Measurements from ENCODE around the gene SLC35F1.
"Not testable (repeated sequence)": the region's sequence is repeated elsewhere in the genome, so short reads cannot be mapped to it uniquely, and the experiment has no call there.

The SLC35F1 gene

GRCh38 chr6:117924690-117925089 is 17.6 kb downstream of the SLC35F1 start:
- H3K4me3 ChIP-seq (ENCODE audit: low read depth, low read length) = no peak overlapping the region

DNA sequence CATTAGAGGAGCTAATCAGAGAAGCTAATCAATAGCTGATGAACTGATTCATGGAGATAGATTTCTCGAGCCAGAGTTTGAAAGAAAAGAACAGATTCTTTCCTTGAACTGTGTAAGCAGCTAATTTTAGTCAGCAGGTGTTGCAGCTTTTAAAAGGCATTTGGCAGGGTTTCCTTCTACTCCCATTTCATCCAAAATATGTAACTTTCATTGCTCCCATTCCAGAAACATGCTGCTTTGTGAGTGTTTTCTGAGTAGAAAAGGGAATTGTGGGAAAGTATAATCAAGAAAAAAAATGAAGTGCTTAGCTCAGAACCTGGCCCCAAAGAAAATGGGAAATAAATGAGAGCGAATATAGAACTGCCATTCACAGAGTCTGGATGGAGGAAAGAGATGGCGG is 20.8 kb downstream of the SLC35F1 start:
- no peak overlapping the region for H3K4me3 ChIP-seq (ENCODE audit: low read depth, low read length)

- no peak overlapping the region for H3K4me3 ChIP-seq (ENCODE audit: low read depth, low read length)
Observed at GRCh38 chr6:117928833-117929232, 21.8 kb downstream of the SLC35F1 start.

- H3K4me3 ChIP-seq (ENCODE audit: low read depth, low read length) = no peak overlapping the region
Observed at GRCh38 chr6:117929501-117929900, 22.4 kb downstream of the SLC35F1 start.

DNA sequence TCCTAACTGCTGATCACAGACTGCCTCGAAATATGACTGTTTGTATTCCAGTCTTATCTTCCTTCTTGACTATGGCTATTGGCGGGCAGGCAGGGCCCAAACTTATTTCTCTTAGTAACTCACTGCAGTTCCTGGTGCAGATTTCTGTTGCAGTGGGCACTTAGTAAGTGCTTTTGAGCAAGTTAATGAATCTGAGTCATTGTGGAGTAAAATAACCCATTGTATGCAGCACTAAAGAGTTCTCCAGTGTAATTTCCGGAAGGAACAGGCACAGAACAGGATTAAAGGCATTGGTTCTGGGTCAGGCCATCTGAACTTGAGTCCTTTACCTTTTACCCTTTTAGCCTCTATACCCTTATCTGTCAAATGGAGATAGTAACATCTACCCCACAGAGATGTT is 23.6 kb downstream of the SLC35F1 start:
- no peak overlapping the region for H3K4me3 ChIP-seq (ENCODE audit: low read depth, low read length)

DNA sequence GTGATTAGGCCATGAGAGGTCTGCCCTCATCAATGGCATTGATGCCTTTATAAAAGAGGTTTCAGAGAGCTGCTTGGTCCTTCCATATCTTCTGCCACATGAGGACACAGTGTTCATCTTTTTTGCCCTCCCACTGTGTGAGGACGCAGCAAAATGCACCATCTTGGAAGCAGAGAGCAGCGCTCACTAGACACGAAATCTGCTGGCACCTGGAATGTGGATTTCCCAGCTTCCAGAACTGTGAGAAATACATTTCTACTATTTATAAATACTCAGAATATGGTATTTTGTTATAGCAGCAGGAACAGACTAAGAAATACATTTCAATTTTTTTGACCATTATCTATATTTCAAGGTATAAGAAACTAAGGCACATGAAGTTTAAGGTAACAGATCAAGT is 24.9 kb downstream of the SLC35F1 start:
- H3K4me3 ChIP-seq (ENCODE audit: low read depth, low read length) = no peak overlapping the region

DNA sequence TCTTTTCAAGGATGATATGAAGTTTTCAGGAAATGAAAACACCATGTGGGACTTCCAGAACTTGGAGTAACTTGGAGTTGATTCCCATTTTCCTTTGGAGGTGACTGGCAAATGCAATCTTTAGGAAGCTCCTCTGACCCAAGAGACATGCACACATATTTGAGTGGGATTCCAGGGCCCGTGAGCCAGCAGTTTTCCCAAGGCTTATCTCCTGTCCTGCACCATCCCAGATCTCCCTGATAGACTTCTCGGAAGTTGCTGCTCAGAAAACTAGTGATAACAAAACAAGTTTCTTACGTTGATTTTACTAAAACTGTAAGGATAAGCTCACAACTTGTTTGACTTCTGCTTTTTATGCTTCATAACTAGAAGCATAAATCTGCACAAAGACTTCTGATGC is 25.6 kb downstream of the SLC35F1 start:
- no peak overlapping the region for H3K4me3 ChIP-seq (ENCODE audit: low read depth, low read length)

- H3K4me3 ChIP-seq (ENCODE audit: low read depth, low read length) = no peak overlapping the region
Observed at GRCh38 chr6:117933471-117933870, 26.4 kb downstream of the SLC35F1 start.

DNA sequence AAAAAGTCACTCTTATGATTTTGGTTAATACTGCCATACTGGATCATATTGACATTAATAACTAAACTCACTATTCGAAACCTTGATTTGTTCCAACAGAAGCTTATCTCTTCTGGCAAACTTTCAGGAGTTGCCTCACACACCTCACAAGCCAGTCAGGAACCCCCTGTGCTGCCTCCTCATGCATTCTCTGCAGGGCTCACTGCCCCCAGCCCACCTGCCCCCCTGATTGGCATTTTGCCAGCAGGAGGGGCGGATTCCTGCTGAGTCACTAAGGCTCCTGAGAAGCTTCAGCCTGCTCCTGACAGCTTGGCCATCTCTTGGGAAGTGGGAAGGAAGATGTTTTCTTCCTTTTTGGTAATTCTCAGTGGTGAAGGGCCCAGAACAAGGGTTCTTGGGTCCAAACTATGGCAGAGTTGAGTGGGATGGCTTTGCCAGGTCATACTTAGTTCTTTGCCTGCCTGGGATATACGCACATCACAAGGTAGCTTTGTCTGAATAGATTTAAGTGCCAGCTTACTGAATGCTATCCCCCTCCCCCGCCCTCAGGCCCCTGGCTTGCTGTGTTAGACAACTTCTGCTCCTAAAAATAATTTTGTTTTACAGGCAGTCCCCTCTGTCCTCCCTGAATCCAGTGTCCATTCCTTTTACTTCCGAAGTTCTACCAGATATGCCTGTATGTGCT is 31.4 kb downstream of the SLC35F1 start:
- no peak overlapping the region for H3K4me3 ChIP-seq (ENCODE audit: low read depth, low read length)

DNA sequence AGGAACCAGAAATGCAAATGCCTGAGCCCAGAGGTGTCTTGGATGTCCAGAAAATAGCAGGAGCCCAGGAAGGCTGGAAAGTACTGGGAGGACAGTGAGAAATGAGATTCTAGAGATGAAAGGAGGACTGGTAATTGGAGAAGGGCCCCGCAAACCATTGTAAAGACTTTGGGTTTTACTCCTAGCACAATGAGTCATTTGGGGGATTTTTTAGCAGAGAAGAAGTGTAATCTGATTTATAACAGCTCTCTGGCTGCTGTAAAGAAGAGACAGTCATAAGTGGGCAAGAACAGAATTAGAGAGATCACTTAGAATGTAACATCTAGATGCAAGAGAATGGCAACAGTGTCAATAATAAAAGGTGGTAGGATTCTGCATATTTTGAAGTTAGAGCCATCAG is 40.2 kb downstream of the SLC35F1 start:
- no peak overlapping the region for H3K4me3 ChIP-seq (ENCODE audit: low read depth, low read length)

- H3K4me3 ChIP-seq (ENCODE audit: low read depth, low read length) = no peak overlapping the region
Observed at GRCh38 chr6:117951783-117952182, 44.7 kb downstream of the SLC35F1 start.

- no peak overlapping the region for H3K4me3 ChIP-seq (ENCODE audit: low read depth, low read length)
Observed at GRCh38 chr6:117955684-117956256, 48.7 kb downstream of the SLC35F1 start.

GRCh38 chr6:117956386-117956785 is 49.3 kb downstream of the SLC35F1 start:
- H3K4me3 ChIP-seq (ENCODE audit: low read depth, low read length) = no peak overlapping the region

- H3K4me3 ChIP-seq (ENCODE audit: low read depth, low read length) = no peak overlapping the region
Observed at GRCh38 chr6:117958536-117958935, 51.5 kb downstream of the SLC35F1 start.

DNA sequence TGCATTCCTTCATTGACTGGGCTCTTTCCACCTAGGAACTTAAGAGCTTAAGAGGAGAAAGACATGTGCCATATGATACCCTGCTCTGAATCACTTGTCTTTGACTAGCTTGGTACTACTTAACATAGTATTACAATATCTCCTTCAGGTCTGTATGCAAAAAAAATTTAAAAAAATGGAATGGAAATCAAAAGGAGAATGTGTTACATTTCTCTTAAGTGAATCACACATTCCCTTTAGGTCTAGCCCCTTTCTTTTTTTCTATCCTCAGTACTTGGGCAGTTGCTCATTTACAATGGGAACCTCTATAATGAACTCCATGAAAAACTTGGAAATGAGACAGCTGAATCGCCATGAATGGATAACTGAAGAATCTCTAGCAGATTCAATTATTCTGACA is 53.8 kb downstream of the SLC35F1 start:
- H3K4me3 ChIP-seq (ENCODE audit: low read depth, low read length) = no peak overlapping the region

GRCh38 chr6:117961301-117961700 is 54.2 kb downstream of the SLC35F1 start:
- no peak overlapping the region for H3K4me3 ChIP-seq (ENCODE audit: low read depth, low read length)

DNA sequence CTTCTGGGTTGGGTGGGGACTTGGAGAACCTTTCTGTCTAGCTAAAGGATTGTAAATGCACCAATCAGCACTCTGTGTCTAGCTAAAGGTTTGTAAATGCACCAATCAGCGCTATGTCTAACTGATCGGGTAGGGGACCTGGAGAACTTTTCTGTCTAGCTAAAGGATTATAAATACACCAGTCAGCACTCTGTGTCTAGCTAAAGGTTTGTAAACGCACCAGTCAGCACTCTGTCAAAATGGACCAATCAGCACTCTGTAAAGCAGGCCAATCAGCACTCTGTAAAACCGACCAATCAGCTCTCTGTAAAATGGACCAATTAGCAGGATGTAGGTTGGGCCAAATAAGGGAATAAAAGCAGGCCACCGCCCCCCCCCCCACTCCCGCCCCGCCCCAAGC is 58.7 kb downstream of the SLC35F1 start:
- H3K4me3 ChIP-seq (ENCODE audit: low read depth, low read length) = not testable (repeated sequence)

DNA sequence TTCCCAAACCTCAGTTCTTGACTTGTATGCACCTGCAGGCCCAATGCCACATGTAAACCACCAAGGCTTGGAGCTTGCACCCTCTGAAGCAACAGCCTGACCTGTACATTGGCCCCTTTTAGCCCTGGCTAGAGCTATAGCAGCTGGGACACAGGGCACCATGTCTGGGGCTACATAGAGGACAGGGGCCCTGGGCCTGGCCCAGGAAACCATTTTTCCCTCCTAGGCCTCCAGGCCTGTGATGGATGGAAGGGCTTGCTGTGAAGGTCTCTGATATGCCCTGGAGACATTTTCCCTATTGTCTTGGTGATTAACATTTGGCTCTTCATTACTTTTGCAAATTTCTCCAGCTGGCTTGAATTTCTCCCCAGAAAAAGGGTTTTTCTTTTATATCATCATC is 64.6 kb downstream of the SLC35F1 start:
- H3K4me3 ChIP-seq (ENCODE audit: low read depth, low read length) = no peak overlapping the region

GRCh38 chr6:117974914-117975627 is 68.0 kb downstream of the SLC35F1 start:
- H3K4me3 ChIP-seq (ENCODE audit: low read depth, low read length) = no peak overlapping the region

DNA sequence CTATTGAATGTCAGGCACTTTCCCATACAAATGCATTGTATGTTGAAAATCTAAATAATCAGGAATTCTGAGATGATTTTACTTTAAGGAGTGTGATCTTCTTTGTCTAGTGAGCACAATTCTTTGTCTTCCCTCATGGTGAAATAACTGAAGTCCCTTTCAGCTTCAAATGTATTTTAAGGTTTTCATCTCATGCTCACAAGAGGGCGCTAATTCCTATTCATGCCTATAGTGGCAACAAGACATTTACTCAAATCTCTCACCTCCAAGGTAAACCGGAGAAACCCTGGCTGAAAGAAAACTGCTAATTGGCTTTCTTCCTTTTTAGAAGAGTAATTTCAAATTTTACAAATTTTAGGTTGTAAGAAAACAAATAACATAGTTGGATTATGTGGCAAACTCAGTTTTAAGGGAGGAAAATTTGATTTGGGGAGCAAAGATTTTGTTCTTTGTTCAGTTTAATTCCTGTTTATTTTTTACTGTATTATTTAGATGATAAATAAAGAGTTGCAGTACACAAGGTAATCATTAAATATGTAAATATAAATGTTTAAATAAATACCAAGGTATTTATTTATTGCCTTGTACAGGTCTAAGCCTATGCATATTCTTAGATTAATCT is 69.1 kb downstream of the SLC35F1 start:
- no peak overlapping the region for H3K4me3 ChIP-seq (ENCODE audit: low read depth, low read length)

DNA sequence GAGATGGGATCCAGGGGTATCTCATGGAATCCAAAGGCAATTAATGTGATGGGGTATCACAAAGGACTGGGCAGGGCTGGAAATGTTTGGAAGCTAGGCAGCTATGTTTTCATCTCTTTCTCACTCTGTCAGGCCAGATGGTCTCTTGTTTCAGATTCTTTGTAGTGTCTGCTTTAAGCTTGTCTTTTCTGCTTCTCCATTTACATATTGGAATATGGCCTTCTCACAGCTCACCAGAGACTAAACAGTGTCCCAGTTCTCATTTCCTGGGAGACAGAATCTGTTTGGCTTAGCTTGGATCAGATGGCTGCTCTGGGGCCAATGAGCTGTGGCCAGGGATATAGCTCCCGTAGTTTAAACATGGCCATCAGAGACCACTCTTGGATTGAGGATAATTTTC is 78.9 kb downstream of the SLC35F1 start:
- H3K4me3 ChIP-seq (ENCODE audit: low read depth, low read length) = no peak overlapping the region

DNA sequence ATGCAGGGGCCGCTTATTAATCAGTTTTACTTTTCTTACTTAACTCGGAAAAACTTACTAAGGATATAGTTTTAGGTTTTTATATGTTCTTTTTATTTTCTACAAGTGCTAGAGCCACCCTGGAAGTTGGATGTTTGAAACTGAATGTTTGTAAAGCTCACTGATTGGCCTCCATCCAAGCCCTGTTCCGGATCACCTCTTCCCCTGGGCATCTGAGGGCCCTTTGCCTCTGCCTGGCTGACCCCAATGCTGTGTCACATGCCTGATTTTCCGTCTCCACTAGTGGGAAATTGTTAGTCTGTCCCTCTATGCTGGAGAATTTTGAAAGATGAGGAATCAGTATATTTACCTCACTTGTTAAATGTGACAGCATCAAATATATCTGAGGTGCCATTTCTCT is 79.3 kb downstream of the SLC35F1 start:
- H3K4me3 ChIP-seq (ENCODE audit: low read depth, low read length) = no peak overlapping the region
